Activated CD4-positive, alpha-beta T cell treated with anti-CD3 and anti-CD28 coated beads for 1 hour (primary cell): ENCODE measurements around the gene PEF1.

Experiments used
- DNase-seq: peaks from one replicate; pipeline ENCODE4 v3.0.0-alpha.2; 2020

Gene PEF1

GRCh38 chr1:31581821-31582810 lies 62.6 kb downstream of the PEF1 start:
- DNase-seq = no peak

- no peak for DNase-seq
These were observed 63.6 kb downstream of the PEF1 start for GRCh38 chr1:31580891-31581603.

GRCh38 chr1:31580513-31580870 lies 64.2 kb downstream of the PEF1 start:
- no peak for DNase-seq
